OCI-LY7 (cell line): ENCODE results near the gene AXIN1. TPM values are rescaled to one million over a fixed set of nuclear protein-coding genes. Genes with fewer than 3 reads are reported as not detected.
"Not testable (repeated sequence)": the region's sequence is repeated elsewhere in the genome, so short reads cannot be mapped to it uniquely, and the experiment has no call there.

Source experiments
- BruUV-seq: library from RNA; stranded (reverse); fragments of 400-500 nt; replicated peaks from 2 replicates; lab custom pipeline; 2021; lab: Mats Ljungman, UMichigan
- CTCF ChIA-PET: fragments of 300-600 bp; sonication (Branson Sonifier 250); formaldehyde crosslinking; loops from one replicate; lab custom pipeline; 2022; ENCODE audit warnings: antibody characterized with exemption; ENCODE audit not compliant: unreplicated experiment; lab: Charles Lee
- POLR2A ChIA-PET: fragments of 300-600 bp; sonication (Branson Sonifier 250); formaldehyde crosslinking; loops from one replicate; lab custom pipeline; 2022; ENCODE audit warnings: antibody characterized with exemption; lab: Charles Lee
- DNase-seq: peaks from one replicate; pipeline ENCODE4 v3.0.0-alpha.2; 2015; ENCODE audit warnings: low spot score
- H2AFZ ChIP-seq: fragments of 200-600 bp; sonication (generic), shearing (Covaris generic); 2 replicates; pipeline ENCODE4 v1.6.1; 2014; ENCODE audit warnings: mild to moderate bottlenecking, antibody characterized with exemption, low read length, moderate library complexity
- H3K27ac ChIP-seq: fragments of 200-600 bp; sonication (generic); 2 replicates; pipeline ENCODE4 v1.5.1; 2014; ENCODE audit warnings: mixed run types, low read depth, mild to moderate bottlenecking, moderate library complexity, low read length, inconsistent platforms; ENCODE audit not compliant: poor library complexity, severe bottlenecking
- H3K36me3 ChIP-seq: fragments of 200-600 bp; sonication (generic); 2 replicates; pipeline ENCODE4 v1.6.1; 2014; ENCODE audit warnings: mild to moderate bottlenecking, antibody characterized with exemption, low read length, moderate library complexity, mixed read lengths; ENCODE audit not compliant: insufficient read depth
- H3K4me1 ChIP-seq: fragments of 200-600 bp; sonication (generic); 2 replicates; pipeline ENCODE4 v1.5.1; 2014; ENCODE audit warnings: mild to moderate bottlenecking, low read length; ENCODE audit not compliant: insufficient read depth, poor library complexity, severe bottlenecking
- H3K4me2 ChIP-seq: fragments of 200-600 bp; sonication (generic); 2 replicates; pipeline ENCODE4 v1.6.1; 2014; ENCODE audit warnings: mild to moderate bottlenecking, low read length
- H3K4me3 ChIP-seq: fragments of 200-600 bp; sonication (generic); 2 replicates; pipeline ENCODE4 v1.5.1; 2014; ENCODE audit warnings: mild to moderate bottlenecking, low read depth, low read length; ENCODE audit not compliant: poor library complexity, severe bottlenecking
- H3K79me2 ChIP-seq: fragments of 200-600 bp; sonication (generic); 2 replicates; pipeline ENCODE4 v1.6.1; 2016; ENCODE audit warnings: low read depth, mild to moderate bottlenecking, low read length, moderate library complexity, mixed read lengths; ENCODE audit not compliant: insufficient read depth
- H3K9me2 ChIP-seq: fragments of 200-600 bp; sonication (generic); 2 replicates; pipeline ENCODE4 v1.6.1; 2016; ENCODE audit warnings: mild to moderate bottlenecking, low read length, mixed read lengths; ENCODE audit not compliant: insufficient read depth
- H3K9me3 ChIP-seq: fragments of 200-600 bp; sonication (generic); 2 replicates; pipeline ENCODE4 v1.6.1; 2014; ENCODE audit warnings: mild to moderate bottlenecking, mixed run types, low read length, mixed read lengths
- H4K20me1 ChIP-seq: fragments of 200-600 bp; sonication (generic); 2 replicates; pipeline ENCODE4 v1.6.1; 2014; ENCODE audit warnings: mild to moderate bottlenecking, antibody characterized with exemption, low read length, moderate library complexity, mixed read lengths; ENCODE audit not compliant: insufficient read depth
- CTCF ChIP-seq: fragments of 200-600 bp; sonication (generic); conservative IDR thresholded peaks from 2 replicates; pipeline ENCODE4 v1.5.1; 2014; ENCODE audit warnings: mild to moderate bottlenecking, antibody characterized with exemption, low read length, moderate library complexity, mixed read lengths
- EZH2phosphoT487 ChIP-seq: fragments of 200-600 bp; sonication (generic); IDR thresholded peaks from 2 replicates; pipeline ENCODE4 v1.6.1; 2018; ENCODE audit warnings: low read depth, borderline replicate concordance, mild to moderate bottlenecking, mixed run types, antibody characterized with exemption, low read length, moderate library complexity, mixed read lengths
- intact Hi-C: fragments of 100-400 bp; cut with micrococcal nuclease; formaldehyde crosslinking; loops from one replicate; pipeline ENCODE4 v1.10.0; 2022; ENCODE audit not compliant: unreplicated experiment
- total RNA-seq, 2 experiments: library from RNA; depleted of rRNA in 1 of 2; stranded (reverse); fragments of >200 nt in 1 of 2; shearing (Covaris generic) in 1 of 2; gene quantifications; 2 replicates each; pipeline ENCODE4 v1.2.3, GENCODE V29; 2014 to 2022

Gene AXIN1
- total RNA-seq, 2 experiments from 2014 or later = 29.0 to 30.3 TPM

- TF ChIP-seq EZH2phosphoT487 (no peak), CTCF (no peak)
- H3K4me1 ChIP-seq = no peaks in the 10 kb centered on the region
- no peaks in the 10 kb centered on the region for H3K9me3 ChIP-seq
- intact Hi-C loops = no loop called here
- ChIA-PET POLR2A (no interaction called here), CTCF (no interaction called here)
- H3K9me2 ChIP-seq = no peaks in the 10 kb centered on the region
- peaks cover 25% of the 10 kb centered on the region for H3K36me3 ChIP-seq
- H3K27ac ChIP-seq = no peak overlapping the region
- no TSS peak for BruUV-seq
- H3K4me3 ChIP-seq = no peak overlapping the region
- no peak for DNase-seq
- H3K79me2 ChIP-seq = no peaks in the 10 kb centered on the region
- no peak overlapping the region for H3K4me2 ChIP-seq
- H4K20me1 ChIP-seq = no peaks in the 10 kb centered on the region
- no peak overlapping the region for H2AFZ ChIP-seq
These were observed 11.4 kb upstream of the AXIN1 start for GRCh38 chr16:363766-364490.

- no peak overlapping the region for H3K27ac ChIP-seq
- H3K79me2 ChIP-seq = no peaks in the 10 kb centered on the region
- CTCF ChIA-PET = no interaction called here
- H3K9me2 ChIP-seq = no peaks in the 10 kb centered on the region
- no peak for DNase-seq
- intact Hi-C loops = no loop called here
- TF ChIP-seq EZH2phosphoT487 (no peak), CTCF (no peak)
- H4K20me1 ChIP-seq = no peaks in the 10 kb centered on the region
- H3K4me3 ChIP-seq = no peak overlapping the region
- POLR2A ChIA-PET = no interaction called here
- BruUV-seq = no TSS peak
- no peaks in the 10 kb centered on the region for H3K9me3 ChIP-seq
- H2AFZ ChIP-seq = no peak overlapping the region
- H3K4me1 ChIP-seq = no peaks in the 10 kb centered on the region
- peaks cover 18% of the 10 kb centered on the region for H3K36me3 ChIP-seq
- H3K4me2 ChIP-seq = no peak overlapping the region
These were observed 10.7 kb upstream of the AXIN1 start for GRCh38 chr16:363110-363765.

GRCh38 chr16:362702-362999 is 10.1 kb upstream of the AXIN1 start:
- H3K4me2 ChIP-seq, POLR2A ChIA-PET, H3K4me1 ChIP-seq, H4K20me1 ChIP-seq, H3K79me2 ChIP-seq, H3K9me3 ChIP-seq, BruUV-seq, H2AFZ ChIP-seq, H3K27ac ChIP-seq, H3K9me2 ChIP-seq, DNase-seq, H3K4me3 ChIP-seq: not testable (repeated sequence)
- CTCF ChIA-PET = interaction anchor here (1.0 kb wide), 1 partner anchor 10 kb away, joined by 3 read pairs; no protein-coding TSS in a partner anchor
- intact Hi-C loops = loop anchor here (1.0 kb wide), 1 partner anchor 255 kb away; no protein-coding TSS in a partner anchor
- peaks cover 12% of the 10 kb centered on the region for H3K36me3 ChIP-seq
